ENCODE data around the gene RAP1A.
"Not testable (repeated sequence)": the region's sequence is repeated elsewhere in the genome, so short reads cannot be mapped to it uniquely, and the experiment has no call there.

RAP1A gene

DNA sequence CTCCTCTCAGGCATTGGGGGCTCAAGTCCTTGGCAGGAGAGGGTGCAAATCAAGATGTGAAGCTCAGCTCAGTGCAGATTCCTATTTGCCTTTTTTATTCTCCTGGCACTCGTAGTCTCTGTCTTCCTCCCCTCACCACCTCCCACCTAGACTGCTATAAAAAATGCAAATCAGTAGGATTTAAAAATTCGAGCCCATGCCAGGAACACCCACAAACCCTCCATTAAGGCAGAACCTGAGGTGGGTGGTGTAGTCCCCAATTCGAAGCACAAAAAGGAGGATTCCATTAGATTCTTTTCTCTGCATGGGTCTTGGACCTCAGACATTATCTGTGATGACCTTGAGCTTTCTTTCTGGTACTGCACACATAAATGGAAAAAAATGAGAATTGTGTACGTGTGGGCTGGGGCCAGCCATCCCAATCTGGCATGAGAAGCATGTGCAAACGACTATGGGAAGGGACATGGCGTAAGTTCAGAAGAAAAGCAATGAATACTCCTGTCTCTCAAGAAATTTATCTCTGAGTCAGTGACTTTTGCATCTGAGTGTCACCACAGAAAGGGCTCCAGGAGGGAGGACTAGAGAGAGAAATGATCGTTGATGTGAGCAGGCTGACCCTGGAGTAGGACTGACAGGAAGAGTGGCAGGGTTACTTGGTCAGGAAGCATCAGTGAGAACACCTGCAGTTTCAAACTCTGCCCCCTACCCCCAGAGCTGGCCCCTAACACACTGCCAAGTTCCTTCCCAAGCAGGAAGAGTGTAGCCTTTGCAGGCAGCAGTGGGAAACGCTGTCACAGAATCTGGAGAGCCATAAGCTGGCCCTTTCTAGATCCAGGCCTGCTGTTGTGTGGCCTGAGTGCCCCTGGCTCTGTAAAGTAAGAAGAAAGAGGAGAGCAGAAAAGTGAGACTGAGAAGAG lies 117.9 kb downstream of the RAP1A start:
- DNase-seq (ENCODE audit: low read depth), result no peak

DNA sequence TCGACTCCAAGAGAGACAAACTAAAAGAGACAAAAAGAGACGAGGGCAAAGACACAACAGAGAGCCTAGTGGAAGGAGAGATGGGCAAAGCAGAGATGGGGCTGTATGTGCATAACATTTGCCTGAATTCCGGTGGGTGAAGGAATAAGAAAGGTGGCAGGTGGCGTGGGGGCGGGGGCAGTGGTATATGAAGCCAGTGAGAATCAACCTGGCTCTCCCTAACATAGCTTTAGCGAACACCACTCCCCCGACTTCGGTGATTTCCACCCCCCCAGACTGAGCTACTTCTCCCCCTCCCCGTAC lies 118.5 kb downstream of the RAP1A start:
- DNase-seq (ENCODE audit: low read depth), result no peak

GRCh38 chr1:111738436-111739193 lies 119.0 kb downstream of the RAP1A start:
- DNase-seq (ENCODE audit: low read depth), result peak; percentile 32

DNA sequence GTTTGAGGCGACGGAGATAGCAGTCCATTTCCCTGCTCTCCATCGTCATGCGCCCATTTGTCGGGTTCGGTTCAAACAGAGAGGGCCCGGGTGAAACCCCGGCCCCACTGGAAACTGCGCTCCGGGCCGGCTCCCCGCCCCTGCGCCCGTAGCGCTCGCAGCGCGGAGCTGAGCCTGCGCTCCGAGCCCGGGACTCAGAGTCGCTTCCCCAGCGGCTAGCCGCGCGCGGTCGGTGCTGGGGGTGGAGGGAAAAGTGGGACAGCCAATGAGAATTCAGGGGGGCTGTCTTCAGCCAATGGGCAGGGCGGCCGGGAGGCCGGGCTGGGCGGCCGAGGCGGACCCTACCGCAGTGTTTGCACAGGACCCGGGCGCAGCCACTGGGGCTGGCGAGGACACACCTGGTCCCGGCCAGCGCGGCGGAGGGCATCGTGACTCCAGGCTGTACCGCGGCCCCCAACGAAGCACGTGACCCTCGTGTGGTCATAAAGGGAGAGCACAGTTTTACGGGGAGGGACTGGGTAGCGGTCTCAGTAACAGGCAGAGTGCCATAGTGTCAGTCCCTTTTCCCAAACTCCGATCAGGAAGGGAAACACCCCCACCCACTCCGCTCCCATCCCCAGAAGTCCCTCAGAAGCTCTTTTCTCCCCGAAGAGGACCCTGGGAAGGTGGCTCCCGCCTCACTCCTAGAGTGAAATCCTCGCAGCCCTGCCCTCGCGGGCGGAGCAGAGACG lies 119.8 kb downstream of the RAP1A start, which contains the start of gene INKA2:
Gene INKA2 (minus strand): TSS at position 202 of the 731 bp plus-strand sequence. CDS start 153 bp downstream, at position 49.
- DNase-seq (ENCODE audit: low read depth), result peak; percentile 64

- DNase-seq (ENCODE audit: low read depth), result peak; percentile 42
Measured at GRCh38 chr1:111739925-111740765, 120.6 kb downstream of the RAP1A start.

DNA sequence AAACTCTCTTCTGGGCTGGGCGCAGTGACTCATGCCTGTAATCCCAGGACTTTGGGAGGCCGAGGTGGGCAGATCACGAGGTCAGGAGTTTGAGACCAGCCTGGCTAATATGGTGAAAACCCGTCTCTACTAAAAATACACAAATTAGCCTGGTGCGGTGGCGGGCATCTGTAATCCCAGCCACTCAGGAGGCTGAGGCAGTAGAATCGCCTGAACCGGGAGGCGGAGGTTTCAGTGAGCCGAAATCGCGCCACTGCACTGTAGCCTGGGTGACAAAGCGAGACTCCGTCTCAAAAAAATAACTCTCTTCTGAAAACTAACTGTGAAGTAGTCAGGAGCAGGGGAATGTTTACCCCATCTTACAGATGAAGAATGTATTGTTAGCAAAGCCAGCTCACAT lies 122.7 kb downstream of the RAP1A start:
- not testable (repeated sequence) for DNase-seq (ENCODE audit: low read depth)

DNA sequence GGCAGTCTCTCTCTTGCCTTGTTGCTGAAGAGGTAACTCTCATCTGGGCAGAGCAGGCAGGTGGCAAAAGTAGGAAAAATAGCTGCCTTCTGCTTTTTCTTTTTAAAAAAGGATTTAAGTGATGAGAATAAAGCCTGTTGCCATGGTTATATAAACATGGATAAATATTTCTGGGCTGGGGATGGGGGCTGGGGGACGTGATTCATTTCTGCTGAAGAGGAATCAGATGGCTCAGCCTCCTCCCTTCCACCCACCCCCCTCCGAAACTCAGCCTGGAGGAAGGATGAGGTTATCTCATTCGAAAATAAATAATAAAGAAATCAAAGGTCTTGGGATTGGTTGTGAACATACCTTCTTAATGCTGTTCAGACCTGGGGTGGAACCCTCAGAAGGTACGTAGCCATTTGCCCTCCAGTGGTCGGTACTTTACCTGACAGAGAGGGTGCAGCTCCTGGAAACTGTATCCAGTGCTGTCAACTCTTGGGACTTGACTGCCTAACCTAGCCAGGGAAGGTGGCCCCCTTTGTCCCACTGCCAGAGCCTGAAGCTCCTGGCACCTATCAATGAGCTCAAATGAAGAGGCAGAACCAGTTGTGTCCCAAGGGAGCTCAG lies 123.5 kb downstream of the RAP1A start:
- DNase-seq (ENCODE audit: low read depth), result no peak

GRCh38 chr1:111743679-111744101 lies 124.1 kb downstream of the RAP1A start:
- peak; percentile 24 for DNase-seq (ENCODE audit: low read depth)

DNA sequence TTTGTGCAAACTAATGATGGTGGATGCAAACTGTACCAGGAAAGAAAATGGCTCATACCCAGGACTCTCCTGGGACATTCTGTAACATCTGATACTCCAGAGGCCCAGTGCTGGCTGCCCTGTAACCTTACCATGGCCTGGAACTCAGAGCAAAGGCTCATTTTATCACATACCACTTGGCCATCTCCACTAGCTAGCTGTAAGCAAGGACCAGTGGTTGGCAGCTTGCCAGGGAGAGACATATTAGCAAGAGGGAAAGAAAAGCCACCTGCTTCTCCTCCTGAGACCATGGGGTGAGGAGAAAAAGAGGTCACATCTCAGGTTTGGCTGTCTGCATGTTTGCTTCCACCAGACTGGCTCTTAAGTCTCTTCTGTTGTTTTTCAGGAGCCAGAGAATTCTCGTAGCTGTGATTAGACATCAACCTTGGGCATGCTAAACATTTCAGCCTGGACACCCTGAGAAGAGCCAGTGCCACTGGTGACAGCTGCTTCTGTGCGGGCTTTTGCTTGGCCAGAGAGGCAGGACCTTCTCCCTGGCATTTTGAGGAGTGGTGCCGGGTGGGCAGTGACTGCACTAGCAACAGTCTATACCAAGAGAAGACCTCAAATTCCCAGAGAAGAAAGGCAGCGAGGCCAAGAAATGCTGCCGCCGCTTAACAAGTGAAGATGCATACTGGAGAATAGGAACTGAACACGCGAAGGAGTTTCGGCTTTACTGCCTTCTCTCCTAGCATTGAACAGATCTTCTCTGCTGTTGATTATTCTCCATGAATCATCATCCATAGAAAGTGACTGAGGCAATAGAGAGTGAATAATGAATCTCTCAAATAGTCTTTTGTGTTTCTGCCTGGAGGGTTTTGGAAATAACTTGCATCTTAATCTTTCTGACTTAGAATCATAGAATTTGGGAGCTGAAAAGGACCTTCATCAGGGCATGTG lies 126.4 kb downstream of the RAP1A start:
- no peak for DNase-seq (ENCODE audit: low read depth)

GRCh38 chr1:111746614-111746999 lies 127.0 kb downstream of the RAP1A start:
- DNase-seq (ENCODE audit: low read depth), result no peak

DNA sequence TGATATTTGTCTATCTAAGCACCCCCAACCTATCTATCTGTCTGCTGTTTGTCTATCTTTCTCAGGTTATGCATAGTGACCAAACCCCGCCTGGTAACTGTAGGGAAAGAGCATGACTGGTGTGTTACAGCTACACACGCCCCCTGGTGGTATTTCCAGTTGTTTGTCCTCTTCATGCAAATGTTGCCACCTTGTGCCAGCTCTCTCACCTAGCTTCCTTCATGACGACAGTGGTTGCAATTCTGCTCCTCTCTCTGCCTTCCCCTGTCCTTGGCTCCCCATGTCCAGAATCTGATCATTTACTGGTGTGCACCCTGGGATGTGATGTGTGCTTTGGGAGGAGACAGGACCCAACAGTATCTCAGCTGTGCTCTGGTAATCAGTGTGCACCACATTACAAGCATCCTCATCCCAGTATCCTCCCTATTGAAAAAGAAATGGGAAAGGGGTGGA lies 127.7 kb downstream of the RAP1A start:
- DNase-seq (ENCODE audit: low read depth), result peak; percentile 41

DNA sequence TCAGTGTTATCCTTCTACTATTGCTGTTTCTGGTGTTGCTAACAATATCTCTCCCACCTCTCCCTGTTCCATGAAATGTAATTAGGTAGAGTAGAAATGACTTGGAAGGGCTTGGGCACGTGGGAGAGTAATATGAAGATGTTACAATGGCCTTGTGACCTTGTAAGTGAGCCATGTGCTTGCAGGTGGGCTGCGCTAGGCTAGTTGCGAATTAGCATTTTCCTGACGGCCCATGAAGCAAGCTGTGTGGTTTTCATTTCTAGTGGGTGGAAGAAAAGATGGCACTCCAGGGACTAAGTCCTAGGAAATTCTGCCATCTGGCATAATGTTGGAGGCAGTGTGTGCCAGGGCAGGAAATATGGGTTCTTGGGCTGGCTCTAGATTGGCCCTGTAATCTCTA lies 128.4 kb downstream of the RAP1A start:
- no peak for DNase-seq (ENCODE audit: low read depth)

DNA sequence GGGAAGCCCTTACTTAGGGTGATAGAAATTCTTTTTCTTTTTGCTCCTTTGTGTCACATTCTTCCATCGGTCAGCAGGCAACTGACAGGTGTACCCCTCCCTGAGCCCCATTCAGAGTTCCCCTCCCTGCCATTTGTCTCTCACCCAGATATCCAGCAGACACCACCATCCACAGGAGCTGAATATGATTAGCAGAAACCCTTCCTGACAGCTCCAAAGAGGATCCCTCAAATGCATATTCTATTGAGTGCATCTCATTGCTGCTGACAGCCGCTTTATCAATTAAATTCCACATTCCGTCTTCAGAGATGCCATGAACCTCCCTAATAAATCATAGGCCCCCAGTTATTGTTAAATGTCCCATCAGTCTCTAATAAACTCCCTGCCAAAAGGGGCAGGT lies 130.0 kb downstream of the RAP1A start:
- no peak for DNase-seq (ENCODE audit: low read depth)

DNA sequence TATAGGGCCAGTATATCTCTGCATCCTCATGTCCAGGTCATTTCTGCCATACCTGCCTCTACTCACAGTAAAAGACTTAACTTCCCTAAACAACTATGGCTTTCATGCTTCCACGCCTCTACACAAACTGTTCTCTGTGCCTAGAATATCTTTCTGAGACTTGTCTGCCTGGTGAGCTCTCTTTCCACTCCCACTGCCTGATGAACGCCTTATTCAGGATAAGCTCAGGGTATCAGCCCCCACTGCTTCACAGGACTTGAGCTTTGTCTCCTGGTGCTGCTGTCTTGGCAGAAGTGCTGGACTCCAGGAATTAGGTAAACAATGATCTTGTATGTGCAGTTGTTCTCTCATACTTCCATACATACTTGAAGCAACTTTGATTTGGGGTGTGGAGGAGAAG lies 131.3 kb downstream of the RAP1A start:
- no peak for DNase-seq (ENCODE audit: low read depth)

DNA sequence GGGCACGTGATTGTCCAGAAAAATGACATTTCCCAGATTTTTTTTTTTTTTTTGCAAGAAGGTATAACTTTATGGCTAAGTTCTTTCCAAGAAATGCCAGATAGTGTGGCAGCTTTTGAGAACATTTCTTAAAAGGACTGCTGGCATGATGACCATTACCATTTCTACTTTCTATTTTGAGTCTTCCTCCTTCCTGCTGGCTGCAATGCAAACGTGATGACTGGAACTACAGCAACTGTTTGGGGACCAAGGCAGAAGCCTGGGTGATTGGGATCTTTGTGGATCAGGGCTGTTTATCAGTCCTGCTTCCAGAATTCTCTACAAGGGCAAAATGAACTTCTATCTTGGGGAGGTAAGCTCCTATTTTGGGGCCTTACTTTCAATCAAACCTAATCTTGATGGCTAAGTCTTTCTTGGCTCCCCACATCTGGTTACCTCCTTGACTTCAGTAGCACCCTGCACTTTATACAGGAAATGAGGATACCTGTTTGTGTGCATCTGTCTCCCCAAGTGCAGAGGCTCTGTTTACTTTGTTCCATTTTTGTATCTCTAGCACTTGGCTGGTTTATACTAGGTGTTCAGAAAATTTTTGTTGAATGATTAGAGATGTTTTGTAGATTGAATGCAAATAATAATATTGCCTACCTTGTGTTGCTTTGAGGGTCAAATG lies 132.5 kb downstream of the RAP1A start:
- DNase-seq (ENCODE audit: low read depth), result no peak

DNA sequence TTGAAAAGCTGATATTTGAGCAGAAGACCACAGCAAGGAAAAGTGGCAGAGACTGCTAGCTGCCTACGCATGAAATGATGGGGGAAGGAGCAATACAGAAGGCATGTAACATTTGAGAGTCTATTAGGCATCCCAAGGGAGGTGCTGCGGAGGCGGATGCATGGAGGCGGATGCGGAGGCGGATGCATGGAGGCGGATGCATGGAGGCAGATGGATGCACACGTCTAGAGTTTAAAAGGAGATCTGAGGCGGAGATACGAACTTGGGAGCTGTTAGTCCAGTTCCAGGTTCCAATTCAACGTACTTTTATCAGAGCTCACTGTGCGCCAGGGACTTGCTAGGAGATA lies 135.4 kb downstream of the RAP1A start:
- DNase-seq (ENCODE audit: low read depth), result peak; percentile 28

DNA sequence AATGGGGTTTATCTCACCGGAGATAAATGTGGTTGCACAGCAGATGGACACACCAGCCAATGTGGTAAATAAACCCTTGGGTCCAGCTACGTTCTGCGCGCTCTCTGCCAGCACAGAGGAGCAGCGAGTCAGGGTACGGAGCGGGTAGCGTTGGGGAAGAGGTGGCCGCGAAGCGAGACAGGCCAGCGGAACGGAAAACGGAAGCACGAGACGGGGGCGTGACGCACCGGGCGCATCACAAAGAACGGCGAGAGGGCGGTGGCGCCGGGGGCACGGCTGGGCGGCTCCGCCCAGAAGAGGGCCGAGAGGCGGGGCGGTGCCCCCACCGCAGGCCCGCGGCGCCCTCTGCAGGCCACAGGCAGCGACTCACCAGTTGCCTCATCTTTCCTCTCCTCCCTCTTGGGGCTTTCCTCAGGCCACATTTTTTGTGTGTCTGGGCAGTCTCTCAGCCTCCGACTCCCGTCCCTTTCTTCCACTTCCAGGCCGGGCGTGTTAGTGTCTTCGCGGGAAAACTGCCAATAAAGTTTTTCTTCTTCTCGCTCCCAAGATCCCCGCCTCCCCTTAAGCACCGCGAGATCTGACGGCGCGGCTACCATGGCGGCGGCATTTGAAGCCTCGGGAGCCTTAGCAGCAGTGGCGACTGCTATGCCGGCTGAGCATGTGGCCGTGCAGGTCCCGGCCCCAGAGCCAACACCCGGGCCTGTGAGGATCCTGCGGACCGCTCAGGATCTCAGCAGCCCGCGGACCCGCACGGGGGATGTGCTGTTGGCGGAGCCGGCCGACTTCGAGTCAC lies 135.9 kb downstream of the RAP1A start, which contains the start of gene DDX20:
Gene DDX20 (plus strand): TSS at position 571 of the 793 bp plus-strand sequence. CDS start 24 bp downstream, at position 595.
- peak; percentile 94 for DNase-seq (ENCODE audit: low read depth)

DNA sequence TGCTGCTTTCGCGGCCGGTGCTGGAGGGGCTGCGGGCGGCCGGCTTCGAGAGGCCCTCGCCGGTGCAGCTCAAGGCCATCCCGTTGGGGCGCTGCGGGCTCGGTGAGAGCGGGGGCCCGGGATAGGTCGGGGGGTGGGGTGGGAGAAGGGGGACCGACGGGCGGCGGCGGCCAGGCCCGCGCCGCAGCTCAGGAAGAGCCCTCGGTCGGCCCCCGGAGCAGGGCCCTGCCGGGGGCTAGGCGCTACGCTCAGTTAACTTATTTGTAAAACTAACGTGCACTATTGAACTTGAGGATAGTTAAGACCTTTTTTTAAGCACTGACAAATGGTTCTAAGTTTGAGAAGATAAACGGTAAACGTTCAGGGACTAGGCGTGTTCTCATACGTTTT lies 136.5 kb downstream of the RAP1A start:
- DNase-seq (ENCODE audit: low read depth), result no peak

GRCh38 chr1:111758373-111758772 lies 138.8 kb downstream of the RAP1A start:
- no peak for DNase-seq (ENCODE audit: low read depth)
